K562 (cell line): ENCODE results near the gene CARF. TPM values are rescaled to one million over a fixed set of nuclear protein-coding genes. Genes with fewer than 3 reads are reported as not detected.
A peak's percentile ranks its signal among the peaks of the same experiment; 100 is the strongest.

Experiments used
- CBX2 ChIP-seq: fragments of 200-600 bp; sonication (generic); IDR thresholded peaks from one replicate; pipeline ENCODE4 v1.6.1; 2012; ENCODE audit warnings: mild to moderate bottlenecking, low read length, inconsistent platforms; ENCODE audit not compliant: insufficient read depth, poor library complexity, severe bottlenecking
- DIDO1 ChIP-seq: fragments of 450-650 bp; IDR thresholded peaks from 2 replicates; pipeline ENCODE4 v1.6.1; 2016; ENCODE audit warnings: low read depth, missing biosample characterization, missing genetic modification characterization
- GABPB1 ChIP-seq: sonication (generic); formaldehyde crosslinking; IDR thresholded peaks from 2 replicates; pipeline ENCODE4 v1.8.0; 2022; ENCODE audit warnings: mild to moderate bottlenecking, missing genetic modification reagents
- POLR2AphosphoS5 ChIP-seq: IDR thresholded peaks from 2 replicates; pipeline ENCODE4 v1.6.1; 2011; ENCODE audit warnings: mild to moderate bottlenecking, low read depth, low read length, moderate library complexity; ENCODE audit not compliant: control insufficient read depth, insufficient read depth
- SUPT5H ChIP-seq: fragments of 450-650 bp; IDR thresholded peaks from 2 replicates; pipeline ENCODE4 v1.6.1; 2016
- polyA plus RNA-seq, 8 experiments: library from polyadenylated mRNA; depleted of rRNA in 4 of 8; stranded (reverse) in 5 of 8; unstranded in 3 of 8; fragments of >200 nt; fragmentation: Nextera tagmentation in 2 of 8; fragmentation: Illumina TruSeq in 1 of 8; extraction: Ambion mirVana in 2 of 8; extraction: Trizol in 1 of 8; gene quantifications; 2 replicates each; pipeline versions ENCODE4 v1.2.1 to v1.2.3, GENCODE V29; 2011 to 2014; ENCODE audit warnings: inconsistent platforms in 1 of 8, missing spikeins in 1 of 8
- total RNA-seq, 7 experiments: library from RNA; depleted of rRNA in 6 of 7; stranded (reverse); fragments of >200 nt in 6 of 7; fragmentation: Illumina TruSeq in 2 of 7; extraction: Trizol in 2 of 7; gene quantifications; 2 replicates each; pipeline versions ENCODE4 v1.2.1 to v1.2.3, GENCODE V29; 2011 to 2021; ENCODE audit warnings: low replicate concordance in 1 of 7
- TF ChIP-seq, protein P1 (sequence below), 2 experiments: fragments of 450-650 bp; IDR thresholded peaks; 2 replicates each; pipeline ENCODE4 v1.6.1; 2016; ENCODE audit warnings: mild to moderate bottlenecking in 2 of 2, borderline replicate concordance in 1 of 2, low read depth in 1 of 2, moderate library complexity in 1 of 2
- TF ChIP-seq, protein P2 (sequence below), 2 experiments: fragments of 450-650 bp in 1 of 2; sonication (generic) in 1 of 2; formaldehyde crosslinking in 1 of 2; IDR thresholded peaks; 2 replicates each; pipeline versions ENCODE4 v1.7.1 to v1.9.0; 2016 to 2022; ENCODE audit warnings: inconsistent platforms in 1 of 2, mild to moderate bottlenecking in 1 of 2, missing genetic modification reagents in 1 of 2

The CARF gene
- total and polyA plus RNA-seq, 9 of the 15 experiments (the other 6 are each of a cell fraction or from before 2014, with no cell fraction given), result 0.31 to 4.2 (median 1.2) TPM

GRCh38 chr2:203014456-203015199, 102.6 kb downstream of the CARF start, which contains the start of gene NBEAL1 (continued):
- TF ChIP-seq, protein P1, sequence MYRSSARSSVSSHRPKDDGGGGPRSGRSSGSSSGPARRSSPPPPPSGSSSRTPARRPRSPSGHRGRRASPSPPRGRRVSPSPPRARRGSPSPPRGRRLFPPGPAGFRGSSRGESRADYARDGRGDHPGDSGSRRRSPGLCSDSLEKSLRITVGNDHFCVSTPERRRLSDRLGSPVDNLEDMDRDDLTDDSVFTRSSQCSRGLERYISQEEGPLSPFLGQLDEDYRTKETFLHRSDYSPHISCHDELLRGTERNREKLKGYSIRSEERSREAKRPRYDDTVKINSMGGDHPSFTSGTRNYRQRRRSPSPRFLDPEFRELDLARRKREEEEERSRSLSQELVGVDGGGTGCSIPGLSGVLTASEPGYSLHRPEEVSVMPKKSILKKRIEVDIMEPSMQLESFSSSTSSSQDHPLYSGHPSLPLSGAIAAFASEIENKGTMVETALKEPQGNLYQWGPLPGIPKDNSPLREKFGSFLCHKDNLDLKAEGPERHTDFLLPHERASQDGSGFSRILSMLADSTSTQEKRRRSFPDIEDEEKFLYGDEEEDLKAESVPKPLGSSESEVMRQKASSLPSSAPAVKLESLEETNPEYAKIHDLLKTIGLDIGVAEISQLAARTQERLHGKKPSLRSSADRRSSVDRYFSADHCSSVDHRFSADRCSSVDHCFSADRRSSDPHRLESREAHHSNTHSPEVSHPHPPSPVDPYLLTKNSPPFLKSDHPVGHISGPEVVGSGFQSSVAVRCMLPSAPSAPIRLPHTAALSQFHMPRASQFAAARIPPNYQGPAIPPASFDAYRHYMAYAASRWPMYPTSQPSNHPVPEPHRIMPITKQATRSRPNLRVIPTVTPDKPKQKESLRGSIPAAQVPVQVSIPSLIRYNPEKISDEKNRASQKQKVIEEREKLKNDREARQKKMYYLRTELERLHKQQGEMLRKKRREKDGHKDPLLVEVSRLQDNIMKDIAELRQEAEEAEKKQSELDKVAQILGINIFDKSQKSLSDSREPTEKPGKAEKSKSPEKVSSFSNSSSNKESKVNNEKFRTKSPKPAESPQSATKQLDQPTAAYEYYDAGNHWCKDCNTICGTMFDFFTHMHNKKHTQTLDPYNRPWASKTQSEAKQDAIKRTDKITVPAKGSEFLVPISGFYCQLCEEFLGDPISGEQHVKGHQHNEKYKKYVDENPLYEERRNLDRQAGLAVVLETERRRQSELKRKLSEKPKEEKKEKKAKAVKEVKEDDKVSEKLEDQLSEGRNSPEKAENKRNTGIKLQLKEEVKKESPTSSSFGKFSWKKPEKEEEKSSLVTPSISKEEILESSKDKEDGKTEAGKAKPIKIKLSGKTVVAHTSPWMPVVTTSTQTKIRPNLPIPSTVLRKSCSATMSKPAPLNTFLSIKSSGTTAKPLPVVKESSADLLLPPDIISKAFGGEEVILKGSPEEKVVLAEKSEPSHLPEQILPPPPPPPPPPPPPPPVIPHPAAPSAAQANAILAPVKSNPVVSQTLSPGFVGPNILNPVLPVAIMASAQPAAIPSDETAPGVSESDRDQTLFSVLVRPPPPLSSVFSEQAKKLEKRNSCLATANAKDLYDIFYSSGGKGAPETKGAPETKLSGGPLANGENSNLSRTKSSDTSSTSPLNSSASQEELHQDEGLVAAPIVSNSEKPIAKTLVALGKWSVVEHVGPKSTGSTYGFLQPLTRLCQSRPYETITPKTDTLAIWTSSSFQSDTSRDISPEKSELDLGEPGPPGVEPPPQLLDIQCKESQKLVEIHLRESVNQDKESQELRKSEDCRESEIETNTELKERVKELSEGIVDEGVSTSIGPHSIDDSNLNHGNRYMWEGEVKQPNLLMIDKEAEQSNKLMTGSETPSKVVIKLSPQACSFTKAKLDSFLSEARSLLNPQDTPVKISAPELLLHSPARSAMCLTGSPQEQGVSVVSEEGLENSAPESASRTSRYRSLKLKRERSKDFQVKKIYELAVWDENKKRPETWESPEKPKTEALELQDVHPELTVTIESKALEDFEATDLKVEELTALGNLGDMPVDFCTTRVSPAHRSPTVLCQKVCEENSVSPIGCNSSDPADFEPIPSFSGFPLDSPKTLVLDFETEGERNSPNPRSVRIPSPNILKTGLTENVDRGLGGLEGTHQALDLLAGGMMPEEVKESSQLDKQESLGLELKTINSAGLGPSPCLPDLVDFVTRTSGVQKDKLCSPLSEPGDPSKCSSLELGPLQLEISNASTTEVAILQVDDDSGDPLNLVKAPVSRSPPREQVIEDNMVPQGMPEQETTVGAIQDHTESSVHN (IDR thresholded peaks at IDR 0.05; ENCODE audit: borderline replicate concordance in 1 of 2, low read depth in 1 of 2), result peak in 1 of 2 experiments; percentile 75; a peak in 2 of 4 replicates
- TF ChIP-seq POLR2AphosphoS5, result 0 out of 2 replicates have a peak, but pooled peaks have one; percentile 27
- peak; percentile 71 for TF ChIP-seq SUPT5H
- peak; percentile 82; the same call in 1 of the 2 replicates for TF ChIP-seq GABPB1
- TF ChIP-seq, protein P2, sequence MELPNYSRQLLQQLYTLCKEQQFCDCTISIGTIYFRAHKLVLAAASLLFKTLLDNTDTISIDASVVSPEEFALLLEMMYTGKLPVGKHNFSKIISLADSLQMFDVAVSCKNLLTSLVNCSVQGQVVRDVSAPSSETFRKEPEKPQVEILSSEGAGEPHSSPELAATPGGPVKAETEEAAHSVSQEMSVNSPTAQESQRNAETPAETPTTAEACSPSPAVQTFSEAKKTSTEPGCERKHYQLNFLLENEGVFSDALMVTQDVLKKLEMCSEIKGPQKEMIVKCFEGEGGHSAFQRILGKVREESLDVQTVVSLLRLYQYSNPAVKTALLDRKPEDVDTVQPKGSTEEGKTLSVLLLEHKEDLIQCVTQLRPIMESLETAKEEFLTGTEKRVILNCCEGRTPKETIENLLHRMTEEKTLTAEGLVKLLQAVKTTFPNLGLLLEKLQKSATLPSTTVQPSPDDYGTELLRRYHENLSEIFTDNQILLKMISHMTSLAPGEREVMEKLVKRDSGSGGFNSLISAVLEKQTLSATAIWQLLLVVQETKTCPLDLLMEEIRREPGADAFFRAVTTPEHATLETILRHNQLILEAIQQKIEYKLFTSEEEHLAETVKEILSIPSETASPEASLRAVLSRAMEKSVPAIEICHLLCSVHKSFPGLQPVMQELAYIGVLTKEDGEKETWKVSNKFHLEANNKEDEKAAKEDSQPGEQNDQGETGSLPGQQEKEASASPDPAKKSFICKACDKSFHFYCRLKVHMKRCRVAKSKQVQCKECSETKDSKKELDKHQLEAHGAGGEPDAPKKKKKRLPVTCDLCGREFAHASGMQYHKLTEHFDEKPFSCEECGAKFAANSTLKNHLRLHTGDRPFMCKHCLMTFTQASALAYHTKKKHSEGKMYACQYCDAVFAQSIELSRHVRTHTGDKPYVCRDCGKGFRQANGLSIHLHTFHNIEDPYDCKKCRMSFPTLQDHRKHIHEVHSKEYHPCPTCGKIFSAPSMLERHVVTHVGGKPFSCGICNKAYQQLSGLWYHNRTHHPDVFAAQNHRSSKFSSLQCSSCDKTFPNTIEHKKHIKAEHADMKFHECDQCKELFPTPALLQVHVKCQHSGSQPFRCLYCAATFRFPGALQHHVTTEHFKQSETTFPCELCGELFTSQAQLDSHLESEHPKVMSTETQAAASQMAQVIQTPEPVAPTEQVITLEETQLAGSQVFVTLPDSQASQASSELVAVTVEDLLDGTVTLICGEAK (IDR thresholded peaks at IDR 0.05), result 0 out of 2 replicates have a peak, but pooled peaks have one; percentile 27
- TF ChIP-seq, protein P2 (CRISPR knock-in tag; IDR thresholded peaks at IDR 0.05), result no peak
- no peak for TF ChIP-seq DIDO1 (tag)
- no peak for TF ChIP-seq CBX2
